Measurements from ENCODE around the gene GBF1. TPM values are rescaled to one million over a fixed set of nuclear protein-coding genes. Genes with fewer than 3 reads are reported as not detected.
A peak's percentile ranks its signal among the peaks of the same experiment; 100 is the strongest.
"Not testable (repeated sequence)": the region's sequence is repeated elsewhere in the genome, so short reads cannot be mapped to it uniquely, and the experiment has no call there.

Gene GBF1
- total and polyA plus RNA-seq, 7 experiments from 2014 or later: 8.5 to 47.2 (median 37.2) TPM

- ChIA-PET CTCF (no interaction called here), POLR2A (interaction anchor here (1.9 to 2.4 kb wide), 2 partner anchors 8 to 178 kb away, joined by 6 to 9 read pairs; partner anchors contain the start of gene FBXL15)
- Mint-ChIP-seq H3K9me3 (peaks cover 0 to 2% (median 0%) of the 10 kb centered on the region in 11 donors), H3K4me3 (peak overlapping the region in 9 of 10 donors; percentile 7 to 100 (median 33)), H3K27ac (peak overlapping the region in 1 of 9 donors; percentile 38), H3K27me3 (peaks cover 21 to 38% (median 29%) of the 10 kb centered on the region in 5 donors), H3K36me3 (peaks cover 5 to 11% (median 6%) of the 10 kb centered on the region in 5 donors), H3K4me1 (peaks cover 42 to 57% (median 47%) of the 10 kb centered on the region in 7 donors)
- Histone ChIP-seq H3K4me3 (ENCODE audit: low read length) (no peak overlapping the region), H3K36me3 (ENCODE audit: control insufficient read depth in 2 of 3, insufficient read depth in 3 of 3, low read length in 3 of 3) (peaks cover 0 to 5% (median 0%) of the 10 kb centered on the region in 3 experiments), H3K27me3 (ENCODE audit: control insufficient read depth in 2 of 2, insufficient read depth in 2 of 2, low read length in 2 of 2) (peaks cover 0 to 16% of the 10 kb centered on the region in 2 donors), H3K27ac (ENCODE audit: low read depth, low read length) (no peak overlapping the region), H3K4me1 (ENCODE audit: control insufficient read depth in 2 of 2, insufficient read depth in 2 of 2, low read length in 2 of 2) (peaks cover 17 to 37% of the 10 kb centered on the region in 2 donors), H3K9me3 (ENCODE audit: control insufficient read depth in 2 of 3, low read length in 3 of 3) (no peaks in the 10 kb centered on the region)
- ATAC-seq (no peak), DNase-seq (no peak)
- intact Hi-C loops (cut with micrococcal nuclease): loop anchor here in 1 of 2 donors (10.0 kb wide), 1 partner anchor 401 kb away; the partner anchor contains the start of gene TRIM8
Measured at GRCh38 chr10:102243309-102243708, 2.0 kb upstream of the GBF1 start.

GRCh38 chr10:102245932-102246251 is 560 bp downstream of the GBF1 start:
- Histone ChIP-seq H3K27me3 (ENCODE audit: control insufficient read depth in 2 of 2, insufficient read depth in 2 of 2, low read length in 2 of 2) (peaks cover 0 to 11% of the 10 kb centered on the region in 2 donors), H3K27ac (ENCODE audit: low read depth, low read length) (peak overlapping the region; percentile 90), H3K9me3 (ENCODE audit: control insufficient read depth in 2 of 3, low read length in 3 of 3) (no peaks in the 10 kb centered on the region), H3K4me1 (ENCODE audit: control insufficient read depth in 2 of 2, insufficient read depth in 2 of 2, low read length in 2 of 2) (peaks cover 17 to 34% of the 10 kb centered on the region in 2 donors), H3K4me3 (ENCODE audit: low read length) (peak overlapping the region; percentile 84), H3K36me3 (ENCODE audit: control insufficient read depth in 2 of 3, insufficient read depth in 3 of 3, low read length in 3 of 3) (peaks cover 0 to 5% (median 0%) of the 10 kb centered on the region in 3 experiments)
- Mint-ChIP-seq H3K27me3 (peaks cover 9 to 21% (median 20%) of the 10 kb centered on the region in 5 donors), H3K36me3 (peaks cover 5 to 11% (median 9%) of the 10 kb centered on the region in 5 donors), H3K9me3 (peaks cover 0 to 2% (median 0%) of the 10 kb centered on the region in 11 donors), H3K4me3 (peak overlapping the region; percentile 83 to 100 (median 97)), H3K27ac (peak overlapping the region; percentile 65 to 98 (median 95)), H3K4me1 (peaks cover 41 to 69% (median 55%) of the 10 kb centered on the region in 7 donors)
- DNase-seq (no peak), ATAC-seq (no peak)
- ChIA-PET CTCF (interaction anchor here (0.6 to 2.9 kb wide), 2 partner anchors 16 to 104 kb away, joined by 3 to 10 read pairs; no protein-coding TSS in a partner anchor), POLR2A (interaction anchor here (1.0 to 2.4 kb wide), 4 partner anchors 8 to 398 kb away, joined by 3 to 9 read pairs (median 4); partner anchors contain the start of genes FBXL15 and TRIM8)
- intact Hi-C loops (cut with micrococcal nuclease): loop anchor here (1.0 to 10.0 kb wide), 17 partner anchors 15 to 608 kb away; partner anchors contain the start of genes ACTR1A (in 2 of the 2), NOLC1 (in 2 of the 2), WBP1L (in 2 of the 2) and ARMH3 (in 1 of the 2)

- Histone ChIP-seq H3K4me1 (ENCODE audit: control insufficient read depth in 2 of 2, insufficient read depth in 2 of 2, low read length in 2 of 2) (peaks cover 13 to 30% of the 10 kb centered on the region in 2 donors), H3K4me3 (ENCODE audit: low read length) (peak overlapping the region; percentile 84), H3K36me3 (ENCODE audit: control insufficient read depth in 2 of 3, insufficient read depth in 3 of 3, low read length in 3 of 3) (peaks cover 0 to 5% (median 0%) of the 10 kb centered on the region in 3 experiments), H3K27ac (ENCODE audit: low read depth, low read length) (peak overlapping the region; percentile 90), H3K27me3 (ENCODE audit: control insufficient read depth in 2 of 2, insufficient read depth in 2 of 2, low read length in 2 of 2) (peaks cover 0 to 7% of the 10 kb centered on the region in 2 donors), H3K9me3 (ENCODE audit: control insufficient read depth in 2 of 3, low read length in 3 of 3) (no peaks in the 10 kb centered on the region)
- Mint-ChIP-seq H3K9me3 (peaks cover 0 to 2% (median 0%) of the 10 kb centered on the region in 11 donors), H3K27me3 (peaks cover 7 to 20% (median 18%) of the 10 kb centered on the region in 5 donors), H3K4me1 (peaks cover 38 to 70% (median 58%) of the 10 kb centered on the region in 7 donors), H3K27ac (peak overlapping the region in 8 of 9 donors; percentile 13 to 98 (median 85)), H3K4me3 (peak overlapping the region; percentile 83 to 100 (median 97)), H3K36me3 (peaks cover 5 to 11% (median 9%) of the 10 kb centered on the region in 5 donors)
- ChIA-PET POLR2A (interaction anchor here (2.0 kb wide), 1 partner anchor 8 kb away, joined by 4 read pairs; no protein-coding TSS in a partner anchor), CTCF (interaction anchor here (2.9 kb wide), 1 partner anchor 16 kb away, joined by 10 read pairs; no protein-coding TSS in a partner anchor)
- DNase-seq (no peak), ATAC-seq (no peak)
- intact Hi-C loops (cut with micrococcal nuclease): loop anchor here in 1 of 2 donors (5.0 to 10.0 kb wide), 3 partner anchors 106 to 554 kb away; partner anchors contain the start of gene TRIM8
Measured at GRCh38 chr10:102246261-102246660, 929 bp downstream of the GBF1 start.

- Histone ChIP-seq H3K27me3 (ENCODE audit: control insufficient read depth in 2 of 2, insufficient read depth in 2 of 2, low read length in 2 of 2) (no peaks in the 10 kb centered on the region), H3K27ac (ENCODE audit: low read depth, low read length) (no peak overlapping the region), H3K9me3 (ENCODE audit: control insufficient read depth in 2 of 3, low read length in 3 of 3) (no peaks in the 10 kb centered on the region), H3K36me3 (ENCODE audit: control insufficient read depth in 2 of 3, insufficient read depth in 3 of 3, low read length in 3 of 3) (peaks cover 0 to 5% (median 0%) of the 10 kb centered on the region in 3 experiments), H3K4me1 (ENCODE audit: control insufficient read depth in 2 of 2, insufficient read depth in 2 of 2, low read length in 2 of 2) (peaks cover 12 to 19% of the 10 kb centered on the region in 2 donors), H3K4me3 (ENCODE audit: low read length) (no peak overlapping the region)
- H3K4me1 Mint-ChIP-seq: peaks cover 30 to 68% (median 53%) of the 10 kb centered on the region in 7 donors
- intact Hi-C loops (cut with micrococcal nuclease): loop anchor here in 1 of 2 donors (5.0 to 10.0 kb wide), 3 partner anchors 105 to 555 kb away; partner anchors contain the start of gene TRIM8
- H3K4me3 Mint-ChIP-seq: peak overlapping the region; percentile 19 to 100 (median 96)
- ATAC-seq (no peak), DNase-seq (no peak)
- ChIA-PET POLR2A (interaction anchor here (0.6 kb wide), 2 partner anchors 27 to 95 kb away, joined by 3 read pairs; partner anchors contain the start of gene NOLC1), CTCF (interaction anchor here (0.6 to 1.4 kb wide), 4 partner anchors 16 to 218 kb away, joined by 3 to 7 read pairs (median 4); no protein-coding TSS in a partner anchor)
- H3K27ac Mint-ChIP-seq: peak overlapping the region in 1 of 9 donors; percentile 39
- H3K27me3 Mint-ChIP-seq: peaks cover 0 to 10% (median 6%) of the 10 kb centered on the region in 5 donors
- H3K36me3 Mint-ChIP-seq: peaks cover 5 to 11% (median 9%) of the 10 kb centered on the region in 5 donors
- H3K9me3 Mint-ChIP-seq: peaks cover 0 to 1% (median 0%) of the 10 kb centered on the region in 11 donors
Measured at GRCh38 chr10:102247734-102248133, 2.4 kb downstream of the GBF1 start.

GRCh38 chr10:102252508-102252907 is 7.2 kb downstream of the GBF1 start:
- ATAC-seq; H3K9me3 Mint-ChIP-seq; H3K27me3 ChIP-seq (ENCODE audit: control insufficient read depth in 2 of 2, insufficient read depth in 2 of 2, low read length in 2 of 2); DNase-seq; H3K36me3 ChIP-seq (ENCODE audit: control insufficient read depth in 2 of 3, insufficient read depth in 3 of 3, low read length in 3 of 3); H3K4me1 ChIP-seq (ENCODE audit: control insufficient read depth in 2 of 2, insufficient read depth in 2 of 2, low read length in 2 of 2); H3K27ac ChIP-seq (ENCODE audit: low read depth, low read length); H3K4me3 ChIP-seq (ENCODE audit: low read length); CTCF ChIA-PET; H3K4me3 Mint-ChIP-seq; H3K9me3 ChIP-seq (ENCODE audit: control insufficient read depth in 2 of 3, low read length in 3 of 3); intact Hi-C loops (cut with micrococcal nuclease); H3K27ac Mint-ChIP-seq; H3K27me3 Mint-ChIP-seq: not testable (repeated sequence)
- H3K4me1 Mint-ChIP-seq: peaks cover 10 to 61% (median 42%) of the 10 kb centered on the region in 7 donors
- H3K36me3 Mint-ChIP-seq: peaks cover 4 to 25% (median 13%) of the 10 kb centered on the region in 5 donors
- POLR2A ChIA-PET: interaction anchor here (0.6 kb wide), 1 partner anchor 122 kb away, joined by 3 read pairs; no protein-coding TSS in a partner anchor

GRCh38 chr10:102254426-102254825 is 9.1 kb downstream of the GBF1 start:
- ChIA-PET POLR2A (interaction anchor here (1.2 kb wide), 1 partner anchor 9 kb away, joined by 4 read pairs; the partner anchor contains the start of gene GBF1), CTCF (interaction anchor here (1.5 kb wide), 1 partner anchor 97 kb away, joined by 5 read pairs; no protein-coding TSS in a partner anchor)
- H3K4me3 ChIP-seq (ENCODE audit: low read length): no peak overlapping the region
- Mint-ChIP-seq H3K9me3 (no peaks in the 10 kb centered on the region), H3K4me3 (no peak overlapping the region), H3K27ac (no peak overlapping the region), H3K36me3 (peaks cover 2 to 25% (median 14%) of the 10 kb centered on the region in 5 donors), H3K27me3 (no peaks in the 10 kb centered on the region), H3K4me1 (peaks cover 3 to 46% (median 27%) of the 10 kb centered on the region in 7 donors)
- H3K9me3 ChIP-seq (ENCODE audit: control insufficient read depth in 2 of 3, low read length in 3 of 3): no peaks in the 10 kb centered on the region
- ATAC-seq (no peak), DNase-seq (no peak)
- H3K36me3 ChIP-seq (ENCODE audit: control insufficient read depth in 2 of 3, insufficient read depth in 3 of 3, low read length in 3 of 3): peaks cover 0 to 6% (median under 1%) of the 10 kb centered on the region in 3 experiments
- intact Hi-C loops (cut with micrococcal nuclease): no loop called here
- no peaks in the 10 kb centered on the region for H3K27me3 ChIP-seq (ENCODE audit: control insufficient read depth in 2 of 2, insufficient read depth in 2 of 2, low read length in 2 of 2)
- no peaks in the 10 kb centered on the region for H3K4me1 ChIP-seq (ENCODE audit: control insufficient read depth in 2 of 2, insufficient read depth in 2 of 2, low read length in 2 of 2)
- no peak overlapping the region for H3K27ac ChIP-seq (ENCODE audit: low read depth, low read length)

All from naive thymus-derived CD4-positive, alpha-beta T cell (primary cell).